Measurements from ENCODE around the gene ZNF177.

Gene ZNF177

GRCh38 chr19:9407827-9408226, 45.0 kb downstream of the ZNF177 start:
- no peaks in the 10 kb centered on the region for H3K4me1 ChIP-seq
- H3K4me3 ChIP-seq (ENCODE audit: low read depth, low read length), result peak overlapping the region; percentile 80
- TF ChIP-seq CTCF (IDR thresholded peaks at IDR 0.05), result no peak
- no peaks in the 10 kb centered on the region for H3K27me3 ChIP-seq (ENCODE audit: control insufficient read depth, insufficient read depth, low read length)
- no peak overlapping the region for H3K27ac ChIP-seq
- peak overlapping the region; percentile 79 for H3K4me2 ChIP-seq (ENCODE audit: low read length)
- H3K9me3 ChIP-seq (ENCODE audit: control insufficient read depth, low read length), result no peaks in the 10 kb centered on the region
- H3K79me2 ChIP-seq, result no peaks in the 10 kb centered on the region
- peaks cover 6% of the 10 kb centered on the region for H3K36me3 ChIP-seq (ENCODE audit: control insufficient read depth, insufficient read depth, low read length)
- H3K9ac ChIP-seq, result no peak overlapping the region
- H2AFZ ChIP-seq, result no peak overlapping the region

GRCh38 chr19:9413240-9413954, 50.6 kb downstream of the ZNF177 start:
- peaks cover 7% of the 10 kb centered on the region for H3K9me3 ChIP-seq (ENCODE audit: control insufficient read depth, low read length)
- H3K27ac ChIP-seq, result no peak overlapping the region
- H3K9ac ChIP-seq, result no peak overlapping the region
- H3K4me1 ChIP-seq, result no peaks in the 10 kb centered on the region
- no peak overlapping the region for H3K4me2 ChIP-seq (ENCODE audit: low read length)
- peaks cover 6% of the 10 kb centered on the region for H3K36me3 ChIP-seq (ENCODE audit: control insufficient read depth, insufficient read depth, low read length)
- H3K27me3 ChIP-seq (ENCODE audit: control insufficient read depth, insufficient read depth, low read length), result no peaks in the 10 kb centered on the region
- H3K4me3 ChIP-seq (ENCODE audit: low read depth, low read length), result no peak overlapping the region
- no peak for TF ChIP-seq CTCF (IDR thresholded peaks at IDR 0.05)
- H3K79me2 ChIP-seq, result no peaks in the 10 kb centered on the region
- no peak overlapping the region for H2AFZ ChIP-seq

GRCh38 chr19:9427941-9428340, 65.1 kb downstream of the ZNF177 start:
- no peaks in the 10 kb centered on the region for H3K27me3 ChIP-seq (ENCODE audit: control insufficient read depth, insufficient read depth, low read length)
- TF ChIP-seq CTCF (IDR thresholded peaks at IDR 0.05), result no peak
- no peak overlapping the region for H3K4me2 ChIP-seq (ENCODE audit: low read length)
- H3K79me2 ChIP-seq, result peaks cover 18% of the 10 kb centered on the region
- no peak overlapping the region for H3K27ac ChIP-seq
- H3K9me3 ChIP-seq (ENCODE audit: control insufficient read depth, low read length), result no peaks in the 10 kb centered on the region
- H3K36me3 ChIP-seq (ENCODE audit: control insufficient read depth, insufficient read depth, low read length), result no peaks in the 10 kb centered on the region
- no peak overlapping the region for H3K9ac ChIP-seq
- H3K4me3 ChIP-seq (ENCODE audit: low read depth, low read length), result no peak overlapping the region
- H3K4me1 ChIP-seq, result no peaks in the 10 kb centered on the region
- H2AFZ ChIP-seq, result no peak overlapping the region

GRCh38 chr19:9430444-9430843, 67.6 kb downstream of the ZNF177 start:
- Histone ChIP-seq H3K9ac (no peak overlapping the region), H3K79me2 (peaks cover 20% of the 10 kb centered on the region), H3K4me2 (ENCODE audit: low read length) (no peak overlapping the region), H3K27ac (no peak overlapping the region), H3K36me3 (ENCODE audit: control insufficient read depth, insufficient read depth, low read length) (no peaks in the 10 kb centered on the region), H2AFZ (no peak overlapping the region), H3K27me3 (ENCODE audit: control insufficient read depth, insufficient read depth, low read length) (no peaks in the 10 kb centered on the region), H3K4me1 (peaks cover 5% of the 10 kb centered on the region), H3K9me3 (ENCODE audit: control insufficient read depth, low read length) (no peaks in the 10 kb centered on the region), H3K4me3 (ENCODE audit: low read depth, low read length) (no peak overlapping the region)
- no peak for TF ChIP-seq CTCF (IDR thresholded peaks at IDR 0.05)

- Histone ChIP-seq H3K27ac (no peak overlapping the region), H3K27me3 (ENCODE audit: control insufficient read depth, insufficient read depth, low read length) (no peaks in the 10 kb centered on the region), H2AFZ (no peak overlapping the region), H3K79me2 (peaks cover 25% of the 10 kb centered on the region), H3K4me1 (peaks cover 5% of the 10 kb centered on the region), H3K9ac (no peak overlapping the region), H3K4me2 (ENCODE audit: low read length) (no peak overlapping the region), H3K36me3 (ENCODE audit: control insufficient read depth, insufficient read depth, low read length) (no peaks in the 10 kb centered on the region), H3K4me3 (ENCODE audit: low read depth, low read length) (no peak overlapping the region), H3K9me3 (ENCODE audit: control insufficient read depth, low read length) (no peaks in the 10 kb centered on the region)
- no peak for TF ChIP-seq CTCF (IDR thresholded peaks at IDR 0.05)
Observed at GRCh38 chr19:9431475-9431874, 68.7 kb downstream of the ZNF177 start.

All from parathyroid adenoma (tissue), 2 donors.